ENCODE data around the gene ADCY3. TPM values are rescaled to one million over a fixed set of nuclear protein-coding genes. Genes with fewer than 3 reads are reported as not detected.

Gene ADCY3
- polyA plus RNA-seq, 1 donor from 2014 or later: 28.8 TPM

GRCh38 chr2:24932715-24933114 lies 12.7 kb upstream of the ADCY3 start:
- H3K4me3 ChIP-seq (ENCODE audit: low read length): no peak overlapping the region
- H3K36me3 ChIP-seq (ENCODE audit: insufficient read depth, low read length): no peaks in the 10 kb centered on the region
- no peak overlapping the region for H3K4me2 ChIP-seq (ENCODE audit: low read length)
- no peaks in the 10 kb centered on the region for H3F3A ChIP-seq (ENCODE audit: insufficient read depth, low read length, poor library complexity, severe bottlenecking)
- H3K27me3 ChIP-seq (ENCODE audit: insufficient read depth, low read depth, low read length): no peaks in the 10 kb centered on the region
- no peak overlapping the region for H2AFZ ChIP-seq (ENCODE audit: low read depth, low read length)
- no peaks in the 10 kb centered on the region for H3K79me2 ChIP-seq (replicated peaks; ENCODE audit: insufficient read depth, low read length)
- H3K9ac ChIP-seq (ENCODE audit: low read length): no peak overlapping the region
- no peak overlapping the region for H3K27ac ChIP-seq (ENCODE audit: low read length)
- no peaks in the 10 kb centered on the region for H3K9me3 ChIP-seq (ENCODE audit: low read length)
- no peaks in the 10 kb centered on the region for H3K9me2 ChIP-seq (ENCODE audit: insufficient read depth, low read length)
- no peak for TF ChIP-seq SMC3 (conservative IDR thresholded peaks at IDR 0.05; ENCODE audit: poor library complexity)
- H4K20me1 ChIP-seq (ENCODE audit: insufficient read depth): no peaks in the 10 kb centered on the region

- H3K27ac ChIP-seq (ENCODE audit: low read length): no peak overlapping the region
- no peaks in the 10 kb centered on the region for H3K27me3 ChIP-seq (ENCODE audit: insufficient read depth, low read depth, low read length)
- no peaks in the 10 kb centered on the region for H3K36me3 ChIP-seq (ENCODE audit: insufficient read depth, low read length)
- no peaks in the 10 kb centered on the region for H3K79me2 ChIP-seq (replicated peaks; ENCODE audit: insufficient read depth, low read length)
- no peaks in the 10 kb centered on the region for H3K9me3 ChIP-seq (ENCODE audit: low read length)
- no peak for TF ChIP-seq EZH2 (IDR thresholded peaks at IDR 0.05; ENCODE audit: borderline replicate concordance, insufficient read depth, low read length, poor library complexity, severe bottlenecking)
- TF ChIP-seq SMC3 (conservative IDR thresholded peaks at IDR 0.05; ENCODE audit: poor library complexity): no peak
- no peak for TF ChIP-seq CTCF (IDR thresholded peaks at IDR 0.05; ENCODE audit: poor library complexity, severe bottlenecking)
- no peak for TF ChIP-seq POLR2AphosphoS5 (IDR thresholded peaks at IDR 0.05)
- TF ChIP-seq EP300 (conservative IDR thresholded peaks at IDR 0.05; ENCODE audit: poor library complexity, severe bottlenecking): no peak
- TF ChIP-seq RAD21 (conservative IDR thresholded peaks at IDR 0.05): no peak
- TF ChIP-seq REST (IDR thresholded peaks at IDR 0.05; ENCODE audit: borderline replicate concordance): no peak
- TF ChIP-seq TAF1 (IDR thresholded peaks at IDR 0.05; ENCODE audit: low read depth): no peak
- no peak for TF ChIP-seq MXI1 (conservative IDR thresholded peaks at IDR 0.05; ENCODE audit: poor library complexity, severe bottlenecking)
- H3F3A ChIP-seq (ENCODE audit: insufficient read depth, low read length, poor library complexity, severe bottlenecking): no peaks in the 10 kb centered on the region
- no peak overlapping the region for H3K4me3 ChIP-seq (ENCODE audit: low read length)
- H3K4me2 ChIP-seq (ENCODE audit: low read length): no peak overlapping the region
- H4K20me1 ChIP-seq (ENCODE audit: insufficient read depth): no peaks in the 10 kb centered on the region
- H3K9ac ChIP-seq (ENCODE audit: low read length): no peak overlapping the region
- no peak overlapping the region for H2AFZ ChIP-seq (ENCODE audit: low read depth, low read length)
- no peaks in the 10 kb centered on the region for H3K9me2 ChIP-seq (ENCODE audit: insufficient read depth, low read length)
Measured at GRCh38 chr2:24930768-24931167, 10.7 kb upstream of the ADCY3 start.

- no peaks in the 10 kb centered on the region for H3K9me2 ChIP-seq (ENCODE audit: insufficient read depth, low read length)
- H3K27ac ChIP-seq (ENCODE audit: low read length): no peak overlapping the region
- H2AFZ ChIP-seq (ENCODE audit: low read depth, low read length): no peak overlapping the region
- TF ChIP-seq MXI1 (conservative IDR thresholded peaks at IDR 0.05; ENCODE audit: poor library complexity, severe bottlenecking) (no peak), SMC3 (conservative IDR thresholded peaks at IDR 0.05; ENCODE audit: poor library complexity) (no peak), RAD21 (conservative IDR thresholded peaks at IDR 0.05) (no peak), EZH2 (IDR thresholded peaks at IDR 0.05; ENCODE audit: borderline replicate concordance, insufficient read depth, low read length, poor library complexity, severe bottlenecking) (no peak), EP300 (conservative IDR thresholded peaks at IDR 0.05; ENCODE audit: poor library complexity, severe bottlenecking) (no peak), POLR2AphosphoS5 (IDR thresholded peaks at IDR 0.05) (no peak), TAF1 (IDR thresholded peaks at IDR 0.05; ENCODE audit: low read depth) (no peak)
- H3K79me2 ChIP-seq (replicated peaks; ENCODE audit: insufficient read depth, low read length): no peaks in the 10 kb centered on the region
- no peak overlapping the region for H3K4me2 ChIP-seq (ENCODE audit: low read length)
- no peaks in the 10 kb centered on the region for H4K20me1 ChIP-seq (ENCODE audit: insufficient read depth)
- H3K27me3 ChIP-seq (ENCODE audit: insufficient read depth, low read depth, low read length): no peaks in the 10 kb centered on the region
- no peaks in the 10 kb centered on the region for H3K36me3 ChIP-seq (ENCODE audit: insufficient read depth, low read length)
- H3F3A ChIP-seq (ENCODE audit: insufficient read depth, low read length, poor library complexity, severe bottlenecking): no peaks in the 10 kb centered on the region
- no peak overlapping the region for H3K4me3 ChIP-seq (ENCODE audit: low read length)
- no peak overlapping the region for H3K9ac ChIP-seq (ENCODE audit: low read length)
- no peaks in the 10 kb centered on the region for H3K9me3 ChIP-seq (ENCODE audit: low read length)
Measured at GRCh38 chr2:24929230-24929629, 9.2 kb upstream of the ADCY3 start.

Data from neural cell (in vitro differentiated cells).